ENCODE data around the gene CCDC8.

GRCh38 chr19:46392837-46393236 lies 20.5 kb downstream of the CCDC8 start:
- TF ChIP-seq CTCF (IDR thresholded peaks at IDR 0.05; ENCODE audit: low read depth, low read length) (no peak), POLR2A (IDR thresholded peaks at IDR 0.05; ENCODE audit: extremely low read depth, insufficient read length) (no peak), MYC (IDR thresholded peaks at IDR 0.05; ENCODE audit: low read depth, low read length) (no peak)

Data from NB4 (cell line).